SW480 (cell line): ENCODE data around the gene RNASE4.
A peak's percentile ranks its signal among the peaks of the same experiment; 100 is the strongest.

Source experiments
- DNase-seq: peaks from one replicate; pipeline ENCODE4 v3.0.0-alpha.2; 2016; ENCODE audit warnings: low spot score

Gene RNASE4

DNA sequence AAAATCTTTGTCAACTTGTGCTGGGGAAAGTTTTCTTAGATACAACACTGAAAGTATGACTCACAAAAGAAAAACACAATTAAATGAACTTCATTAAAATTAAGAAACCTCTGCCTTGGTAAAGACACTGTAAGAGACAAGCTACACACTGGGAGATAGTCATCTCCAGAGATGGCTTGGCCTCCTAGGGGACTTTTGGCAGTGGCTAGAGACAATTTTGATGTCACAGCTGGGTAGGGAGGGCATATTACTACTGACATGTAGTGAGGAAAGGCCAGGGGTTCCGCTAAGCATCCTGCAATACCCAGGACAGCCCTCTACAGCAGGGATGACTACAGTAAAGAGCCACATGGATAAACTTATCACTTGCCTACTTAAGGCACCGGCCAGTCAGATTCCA lies 8.7 kb upstream of the RNASE4 start:
- DNase-seq, result no peak

- no peak for DNase-seq
These were observed 8.3 kb upstream of the RNASE4 start for GRCh38 chr14:20676072-20676471.

DNA sequence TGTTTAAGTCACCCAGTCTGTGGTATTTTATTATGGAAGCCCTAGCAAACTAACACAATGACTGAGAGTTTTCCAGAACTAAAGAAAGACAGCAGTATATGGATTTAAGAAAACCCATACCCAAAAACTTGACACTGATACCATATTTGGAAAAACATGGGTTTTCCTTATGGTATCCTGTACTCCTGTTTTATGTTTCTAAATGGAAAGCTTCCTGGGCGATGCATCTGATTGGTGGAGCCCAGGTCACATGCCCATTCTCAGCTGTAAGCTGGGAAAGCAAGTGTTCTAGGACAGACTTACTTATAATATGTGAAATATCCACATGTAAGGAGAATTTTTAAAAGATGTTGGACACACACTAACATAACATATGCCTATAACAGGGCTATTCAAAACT lies 4.5 kb upstream of the RNASE4 start:
- peak; percentile 38 for DNase-seq

DNA sequence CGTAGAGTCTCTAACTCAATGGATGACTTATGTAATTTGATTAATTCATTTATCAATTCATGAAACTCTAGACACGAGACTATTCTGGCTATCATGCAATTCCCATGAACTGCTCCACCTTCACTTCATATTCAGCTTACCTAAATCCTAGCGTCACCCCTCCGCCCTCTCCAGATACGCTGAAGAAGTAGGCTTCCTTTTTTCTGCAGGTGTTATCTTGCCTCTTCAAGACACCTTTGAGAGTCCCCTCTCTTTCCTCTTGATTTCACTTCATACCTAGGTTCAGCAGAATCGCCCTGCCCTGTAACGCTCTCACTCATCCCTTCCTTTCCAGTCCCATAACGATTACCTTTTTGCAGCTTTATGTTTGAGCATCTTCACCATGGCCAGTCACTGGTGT lies 4.0 kb upstream of the RNASE4 start:
- no peak for DNase-seq

GRCh38 chr14:20680843-20681347 lies 3.5 kb upstream of the RNASE4 start:
- DNase-seq, result no peak

DNA sequence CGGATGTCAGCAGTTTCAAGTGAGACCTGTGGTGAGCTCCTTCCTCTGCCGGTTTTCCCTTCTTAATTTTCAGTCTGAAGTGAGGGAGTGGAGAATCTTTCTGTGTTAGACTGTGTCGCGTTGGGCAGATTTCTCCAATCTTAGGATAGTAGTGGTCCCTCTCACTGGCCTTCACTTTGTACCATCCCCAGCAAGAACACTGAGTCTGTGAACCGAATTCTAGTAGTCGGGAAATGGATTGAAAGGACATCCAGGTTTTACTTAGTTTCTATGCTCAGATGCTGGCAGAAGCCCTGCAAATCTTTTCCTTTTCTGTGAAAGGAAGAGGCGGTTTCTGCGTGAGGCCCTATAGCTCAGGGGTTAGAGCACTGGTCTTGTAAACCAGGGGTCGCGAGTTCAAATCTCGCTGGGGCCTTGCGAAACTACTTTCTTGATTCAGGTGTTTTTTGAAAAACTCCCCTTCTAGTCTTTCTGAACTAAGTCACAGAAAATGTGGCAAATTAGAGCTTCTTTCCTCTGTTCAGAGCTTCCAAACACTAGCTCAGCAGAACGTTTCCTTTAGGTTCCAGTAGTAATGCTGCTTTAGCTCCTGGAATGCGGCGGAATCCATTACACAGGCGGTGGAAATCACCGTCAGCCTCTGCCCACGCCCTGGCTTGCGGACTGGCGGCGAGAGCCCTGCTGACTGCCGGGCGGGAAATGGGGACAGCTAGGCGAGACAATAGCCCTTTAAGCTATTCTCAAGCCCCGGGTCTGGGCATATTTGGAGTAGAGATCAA lies 2.8 kb upstream of the RNASE4 start:
- peak; percentile 86 for DNase-seq

- DNase-seq, result no peak
These were observed 2.3 kb upstream of the RNASE4 start for GRCh38 chr14:20682127-20682434.

DNA sequence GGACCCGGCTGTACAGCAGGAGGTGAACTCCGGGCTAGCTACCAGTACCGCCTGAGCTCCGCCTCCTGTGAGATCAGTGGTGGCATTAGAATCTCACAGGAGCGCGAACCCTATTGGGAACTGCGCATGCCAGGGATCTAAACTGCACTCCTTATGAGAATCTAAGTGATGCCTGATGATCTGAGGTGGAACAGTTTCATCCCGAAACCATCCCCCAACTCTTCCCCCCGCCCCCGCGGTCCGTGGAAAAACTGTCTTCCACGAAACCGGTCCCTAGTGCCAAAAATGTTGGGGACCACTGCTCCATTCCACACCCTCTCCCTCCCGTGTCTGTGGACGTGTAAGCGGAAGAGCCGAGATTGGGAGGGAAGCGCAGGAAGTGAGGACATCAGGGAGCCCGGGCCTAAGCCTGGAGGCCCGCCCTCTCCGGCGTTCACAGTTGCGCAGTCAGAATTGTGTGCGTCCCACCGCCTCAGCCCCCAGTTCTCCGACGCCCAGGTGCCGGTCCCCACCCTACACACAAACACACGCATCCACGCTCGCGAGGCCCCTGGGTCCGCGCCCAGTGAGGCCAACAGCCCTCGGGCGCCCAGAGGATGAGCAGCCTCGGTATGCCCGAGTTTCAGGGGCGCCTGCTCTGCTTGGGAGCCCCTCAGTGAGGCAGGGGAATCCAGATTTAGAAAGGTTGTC lies 1.8 kb upstream of the RNASE4 start:
- DNase-seq, result peak; percentile 95

DNA sequence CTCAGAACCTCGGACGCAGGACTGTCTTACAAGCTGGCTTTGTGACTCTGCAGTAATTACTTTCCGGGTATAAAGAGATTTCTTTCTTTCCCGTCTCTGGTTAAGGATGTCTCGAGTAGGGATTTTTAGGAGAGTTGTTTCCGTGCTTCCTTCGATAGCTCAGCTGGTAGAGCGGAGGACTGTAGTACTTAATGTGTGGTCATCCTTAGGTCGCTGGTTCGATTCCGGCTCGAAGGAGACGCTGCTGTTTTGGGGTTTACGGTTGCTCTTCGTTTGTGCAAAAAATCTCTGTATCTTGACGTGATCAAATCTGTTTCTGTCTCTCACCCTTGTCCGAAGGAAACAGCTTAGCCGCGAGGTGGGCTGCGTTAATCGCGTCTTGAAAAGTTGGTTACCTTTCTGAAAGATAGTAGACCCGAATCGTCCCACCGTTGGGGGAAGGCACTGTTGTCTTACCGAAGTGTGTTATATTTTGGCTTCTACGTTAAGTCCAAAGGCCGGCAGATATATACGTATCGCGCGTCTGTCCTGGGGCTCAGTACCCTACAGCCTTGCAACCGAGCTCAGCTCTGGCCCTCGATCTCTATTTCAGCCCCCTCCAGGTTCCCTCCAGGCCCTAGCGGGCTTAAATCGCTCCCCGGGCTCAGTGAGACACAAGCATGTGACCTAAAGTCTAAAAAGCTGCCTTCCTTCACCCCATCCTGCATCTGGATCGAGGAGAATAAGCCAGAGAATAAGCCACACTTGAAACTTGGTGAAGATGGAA lies 1.1 kb upstream of the RNASE4 start:
- DNase-seq, result peak; percentile 88

DNA sequence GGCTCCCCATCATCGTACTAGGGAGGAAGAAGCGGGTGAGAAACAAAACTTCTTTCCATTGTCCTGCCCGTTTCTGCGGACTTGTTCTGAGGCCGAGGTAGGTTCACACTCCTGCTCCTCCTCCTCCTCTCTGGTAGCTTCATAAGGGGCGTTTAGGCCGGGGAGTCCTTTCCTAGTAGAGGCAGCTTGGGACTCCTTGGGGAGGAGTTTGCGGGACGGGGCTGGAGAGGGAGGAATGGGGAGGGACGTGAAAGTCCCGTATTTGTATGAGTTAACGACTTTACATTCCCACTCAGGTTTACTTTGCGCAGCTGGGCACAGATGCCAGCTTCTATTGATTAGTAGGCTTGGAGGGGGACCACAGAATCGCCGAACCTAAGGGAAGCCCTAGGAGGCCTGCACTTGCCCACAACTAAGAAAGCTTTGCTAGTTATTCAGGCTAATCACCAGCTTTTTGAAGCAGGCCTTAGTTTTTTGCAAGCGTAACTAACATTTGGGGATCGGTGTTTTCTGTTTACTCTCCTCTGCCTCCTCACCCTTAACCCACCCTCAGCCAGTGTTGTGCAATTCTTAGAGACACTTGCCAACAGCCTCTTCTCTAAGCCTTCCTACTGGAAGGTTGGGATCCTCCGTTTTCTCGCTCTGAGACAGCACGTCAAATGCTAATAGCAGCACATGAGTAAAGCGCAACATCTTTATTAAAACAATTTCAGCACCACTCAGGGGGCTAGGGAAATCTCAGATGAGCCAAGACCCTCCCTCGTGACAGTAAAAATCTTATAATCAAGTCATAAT lies 499 bp downstream of the RNASE4 start:
- peak; percentile 49 for DNase-seq

- no peak for DNase-seq
These were observed 2.2 kb downstream of the RNASE4 start for GRCh38 chr14:20686386-20687143.

DNA sequence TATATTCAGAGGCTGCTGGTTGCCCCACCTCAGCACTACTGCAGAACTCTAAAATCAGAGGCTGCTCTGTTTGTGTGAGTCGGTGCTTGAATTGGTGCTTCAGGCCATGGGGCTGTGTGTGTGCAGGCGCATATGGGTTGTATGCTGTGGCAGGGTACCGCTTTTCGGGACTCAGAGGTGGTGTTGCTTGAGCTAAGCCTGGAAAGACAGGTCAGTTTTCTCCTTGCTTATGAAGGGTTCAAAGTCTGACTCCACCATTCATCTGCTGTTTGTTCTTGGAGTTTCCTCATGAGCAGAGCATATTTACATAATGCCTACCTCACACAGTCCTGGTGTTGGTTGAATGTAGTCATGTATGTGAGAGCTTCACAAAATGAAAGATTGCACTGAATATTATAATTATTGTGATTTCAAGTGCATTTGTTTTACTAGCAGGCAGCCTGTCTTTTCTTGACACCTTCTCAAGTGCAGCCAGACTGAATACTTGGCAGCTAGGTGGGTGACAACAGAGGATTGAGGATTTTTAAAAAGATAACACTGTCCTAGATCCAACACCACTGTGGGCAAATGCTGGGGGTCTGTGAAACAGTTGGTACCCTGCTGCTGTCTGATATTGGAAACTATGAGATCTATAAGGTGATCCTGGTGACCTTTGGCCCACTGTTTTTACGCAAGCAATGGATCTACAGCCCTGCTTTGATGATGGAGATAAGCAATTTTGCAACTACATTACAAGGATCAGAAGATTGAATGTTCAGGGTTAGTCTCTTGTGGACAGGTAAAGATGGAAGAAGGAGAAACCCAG lies 3.2 kb downstream of the RNASE4 start:
- DNase-seq, result no peak

GRCh38 chr14:20688167-20688839 lies 3.9 kb downstream of the RNASE4 start, which contains the start of gene ANG:
Gene ANG (plus strand): TSS chr14:20688764. CDS start chr14:20693565, 4,801 bp downstream.
- no peak for DNase-seq

- DNase-seq, result peak; percentile 87
These were observed 6.7 kb downstream of the RNASE4 start for GRCh38 chr14:20690848-20691640.

DNA sequence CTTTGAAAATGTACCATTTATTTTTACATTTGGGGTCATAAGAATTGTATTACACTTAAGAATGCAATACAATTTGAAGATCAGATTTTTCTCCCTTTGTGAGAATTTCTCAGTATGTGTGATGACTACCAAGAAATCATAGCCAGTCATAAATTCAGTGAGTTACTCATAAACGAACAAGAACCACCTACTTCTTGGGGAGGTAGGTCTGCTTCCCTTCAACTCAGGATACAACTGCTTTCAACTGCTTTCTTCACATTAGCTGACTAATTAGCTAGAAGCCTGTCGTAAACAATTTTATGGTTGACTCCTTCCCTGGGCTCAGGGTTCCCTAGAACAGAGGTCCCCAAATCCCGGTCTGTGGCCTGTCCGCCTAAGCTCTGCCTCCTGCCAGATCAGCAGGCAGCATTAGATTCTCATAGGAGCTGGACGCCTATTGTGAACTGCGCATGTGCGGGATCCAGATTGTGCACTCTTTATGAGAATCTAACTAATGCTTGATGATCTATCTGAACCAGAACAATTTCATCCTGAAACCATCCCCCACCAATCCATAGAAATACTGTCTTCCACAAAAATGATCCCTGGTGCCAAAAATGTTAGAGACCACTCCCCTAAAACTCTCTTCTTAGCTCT lies 7.9 kb downstream of the RNASE4 start:
- DNase-seq, result no peak

DNA sequence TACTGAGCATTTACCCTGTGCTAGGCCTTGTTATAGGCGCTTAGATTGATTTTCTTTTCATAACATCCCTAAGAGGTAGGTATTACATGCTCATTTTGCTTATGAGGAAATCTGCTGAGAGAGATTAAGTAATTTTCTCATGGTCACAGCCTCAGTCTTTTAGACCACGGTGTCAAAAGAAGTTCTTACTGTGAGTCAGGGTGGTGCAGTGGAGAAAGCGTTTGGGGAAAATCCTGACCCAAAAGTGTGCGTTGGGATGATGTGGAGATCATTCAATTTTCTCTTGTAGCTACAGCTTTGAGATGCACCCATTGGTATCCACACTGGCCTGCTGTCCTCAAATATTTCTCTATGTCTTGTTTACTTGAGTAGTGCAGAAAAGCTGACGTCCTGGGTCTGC lies 12.4 kb downstream of the RNASE4 start:
- DNase-seq, result no peak

- peak; percentile 62 for DNase-seq
These were observed 13.1 kb downstream of the RNASE4 start for GRCh38 chr14:20697273-20698017.

GRCh38 chr14:20698018-20698329 lies 13.6 kb downstream of the RNASE4 start:
- DNase-seq, result no peak
